AG04450 (cell line): ENCODE results near the gene GEMIN8. TPM values are rescaled to one million over a fixed set of nuclear protein-coding genes. Genes with fewer than 3 reads are reported as not detected.

Experiments used
- CTCF ChIA-PET: fragments of 300-600, 350-600 bp; formaldehyde crosslinking; extraction: SDS; loops from one replicate; lab custom pipeline; 2022; ENCODE audit warnings: antibody characterized with exemption, inconsistent platforms; lab: Charles Lee
- POLR2A ChIA-PET: fragments of 350-600 bp; formaldehyde crosslinking; extraction: SDS; loops from one replicate; lab custom pipeline; 2021; ENCODE audit warnings: antibody characterized with exemption, inconsistent platforms; lab: Yijun Ruan, JAX
- DNase-seq: peaks from one replicate; pipeline ENCODE4 v3.0.0-alpha.2; 2011; ENCODE audit warnings: low read depth, low spot score
- H3K27ac ChIP-seq: one replicate; pipeline ENCODE4 v1.5.1; 2012; ENCODE audit warnings: low read depth, low read length, control low read depth
- H3K27me3 ChIP-seq: one replicate; pipeline ENCODE4 v1.6.0; 2012; ENCODE audit warnings: low read length; ENCODE audit not compliant: control insufficient read depth, insufficient read depth
- H3K4me3 ChIP-seq: 2 replicates; pipeline ENCODE4 v1.5.1; 2011; ENCODE audit warnings: mild to moderate bottlenecking, low read depth, low read length, control low read depth
- H3K9me3 ChIP-seq: 2 replicates; pipeline ENCODE4 v1.5.1; 2012; ENCODE audit warnings: low read length; ENCODE audit not compliant: control insufficient read depth, insufficient read depth
- polyA plus RNA-seq: library from polyadenylated mRNA; depleted of rRNA; stranded (reverse); fragments of >200 nt; gene quantifications from 2 replicates; pipeline ENCODE4 v1.2.3, GENCODE V29; 2011
- TF ChIP-seq, protein P1 (sequence below): IDR thresholded peaks from 2 replicates; pipeline ENCODE4 v1.5.1; 2011; ENCODE audit warnings: low read depth, low read length, control low read depth, inconsistent platforms

GEMIN8 gene
- polyA plus RNA-seq, 1 experiment = 22.1 TPM

DNA sequence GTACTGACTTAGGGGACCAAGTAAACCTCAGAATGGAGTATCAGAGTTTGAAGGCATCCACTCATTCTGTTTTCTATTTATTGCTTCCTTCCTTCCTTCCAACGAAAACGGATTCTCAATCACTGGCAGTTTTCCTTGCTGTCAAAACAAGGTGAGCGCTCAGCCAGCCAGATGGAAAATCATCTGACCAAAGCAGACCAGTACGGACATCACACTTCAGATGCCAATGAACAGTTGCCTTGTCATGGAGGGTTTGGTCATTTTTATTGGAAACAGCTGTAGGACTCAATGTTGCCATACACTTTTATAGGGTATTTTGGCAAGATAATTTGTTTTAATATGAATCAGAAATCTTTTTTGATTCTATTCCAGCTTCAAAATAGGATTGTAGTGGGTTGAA lies 16.6 kb downstream of the GEMIN8 start:
- TF ChIP-seq, protein P1, sequence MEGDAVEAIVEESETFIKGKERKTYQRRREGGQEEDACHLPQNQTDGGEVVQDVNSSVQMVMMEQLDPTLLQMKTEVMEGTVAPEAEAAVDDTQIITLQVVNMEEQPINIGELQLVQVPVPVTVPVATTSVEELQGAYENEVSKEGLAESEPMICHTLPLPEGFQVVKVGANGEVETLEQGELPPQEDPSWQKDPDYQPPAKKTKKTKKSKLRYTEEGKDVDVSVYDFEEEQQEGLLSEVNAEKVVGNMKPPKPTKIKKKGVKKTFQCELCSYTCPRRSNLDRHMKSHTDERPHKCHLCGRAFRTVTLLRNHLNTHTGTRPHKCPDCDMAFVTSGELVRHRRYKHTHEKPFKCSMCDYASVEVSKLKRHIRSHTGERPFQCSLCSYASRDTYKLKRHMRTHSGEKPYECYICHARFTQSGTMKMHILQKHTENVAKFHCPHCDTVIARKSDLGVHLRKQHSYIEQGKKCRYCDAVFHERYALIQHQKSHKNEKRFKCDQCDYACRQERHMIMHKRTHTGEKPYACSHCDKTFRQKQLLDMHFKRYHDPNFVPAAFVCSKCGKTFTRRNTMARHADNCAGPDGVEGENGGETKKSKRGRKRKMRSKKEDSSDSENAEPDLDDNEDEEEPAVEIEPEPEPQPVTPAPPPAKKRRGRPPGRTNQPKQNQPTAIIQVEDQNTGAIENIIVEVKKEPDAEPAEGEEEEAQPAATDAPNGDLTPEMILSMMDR = no peak
- Histone ChIP-seq H3K27ac (no peak overlapping the region), H3K4me3 (no peak overlapping the region), H3K27me3 (no peaks in the 10 kb centered on the region), H3K9me3 (no peaks in the 10 kb centered on the region)
- ChIA-PET CTCF (no interaction called here), POLR2A (no interaction called here)
- no peak for DNase-seq

DNA sequence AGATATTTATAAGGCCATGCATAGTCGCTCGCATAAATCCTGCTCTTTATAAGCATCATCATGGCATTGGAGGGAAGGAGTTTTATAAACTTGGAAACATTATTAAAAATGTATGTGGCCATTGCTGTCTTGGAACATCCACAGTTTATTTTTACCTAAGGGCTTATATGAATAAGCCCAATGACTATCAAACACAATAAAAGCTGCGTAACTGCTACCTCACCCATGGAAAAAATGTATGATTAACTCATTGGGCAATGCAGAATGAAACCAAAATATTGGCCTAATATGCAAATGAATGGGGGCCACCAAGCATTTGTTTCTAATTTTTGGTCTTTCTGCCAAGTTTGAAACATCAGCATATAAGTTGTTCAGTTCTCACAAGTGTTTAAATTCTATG lies 19.1 kb downstream of the GEMIN8 start:
- H3K9me3 ChIP-seq = no peaks in the 10 kb centered on the region
- H3K4me3 ChIP-seq = no peak overlapping the region
- no peaks in the 10 kb centered on the region for H3K27me3 ChIP-seq
- ChIA-PET POLR2A (no interaction called here), CTCF (no interaction called here)
- TF ChIP-seq, protein P1 = no peak
- no peak overlapping the region for H3K27ac ChIP-seq
- no peak for DNase-seq

DNA sequence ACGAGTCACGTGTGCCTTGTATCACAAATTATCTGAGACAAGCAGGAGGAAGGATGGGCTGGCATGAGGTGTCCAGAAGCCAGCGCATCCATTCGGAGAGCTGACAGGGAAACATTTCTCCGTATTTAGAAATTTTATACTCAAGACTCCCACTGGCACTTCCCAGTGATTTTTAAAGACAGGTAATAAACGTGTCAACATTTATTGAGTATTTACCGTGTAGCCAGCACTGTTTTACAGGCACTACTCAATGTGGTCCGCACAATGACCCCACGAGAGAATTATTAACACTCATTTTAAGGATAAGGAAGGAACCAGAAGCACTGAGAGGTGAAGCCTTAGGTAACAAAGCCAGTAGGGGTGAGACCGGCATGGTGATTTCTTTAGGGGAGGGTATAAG lies 23.2 kb downstream of the GEMIN8 start:
- Histone ChIP-seq H3K9me3 (no peaks in the 10 kb centered on the region), H3K4me3 (no peak overlapping the region), H3K27ac (no peak overlapping the region), H3K27me3 (no peaks in the 10 kb centered on the region)
- ChIA-PET POLR2A (no interaction called here), CTCF (no interaction called here)
- no peak for DNase-seq
- TF ChIP-seq, protein P1 = no peak

DNA sequence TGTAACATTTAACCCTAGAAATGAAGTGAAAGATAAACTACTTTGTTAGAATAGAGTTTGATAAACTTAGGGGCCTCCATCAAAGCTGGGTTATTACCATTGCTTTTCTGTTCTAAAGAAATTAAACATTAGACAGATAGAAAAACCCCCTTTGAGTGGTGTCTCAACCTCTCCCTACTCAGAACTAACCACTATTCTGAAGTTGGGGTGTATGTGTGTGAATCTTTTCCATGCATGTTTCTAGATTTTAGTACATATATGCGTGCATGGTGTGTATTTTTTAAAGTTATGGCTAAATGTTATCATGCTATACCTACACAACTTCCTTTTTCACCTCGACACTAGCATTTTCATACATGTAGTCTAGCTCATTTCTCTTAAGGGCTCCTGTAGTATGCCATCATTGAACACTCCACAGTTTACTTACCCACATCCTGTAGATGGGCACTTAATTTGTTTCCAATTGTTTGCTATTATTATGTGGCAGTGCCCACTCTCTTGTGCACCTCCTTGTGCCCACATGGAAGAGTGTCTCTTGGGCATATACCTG lies 25.7 kb downstream of the GEMIN8 start:
- ChIA-PET CTCF (no interaction called here), POLR2A (no interaction called here)
- Histone ChIP-seq H3K27me3 (no peaks in the 10 kb centered on the region), H3K9me3 (no peaks in the 10 kb centered on the region), H3K27ac (no peak overlapping the region), H3K4me3 (no peak overlapping the region)
- TF ChIP-seq, protein P1 = no peak
- DNase-seq = no peak

DNA sequence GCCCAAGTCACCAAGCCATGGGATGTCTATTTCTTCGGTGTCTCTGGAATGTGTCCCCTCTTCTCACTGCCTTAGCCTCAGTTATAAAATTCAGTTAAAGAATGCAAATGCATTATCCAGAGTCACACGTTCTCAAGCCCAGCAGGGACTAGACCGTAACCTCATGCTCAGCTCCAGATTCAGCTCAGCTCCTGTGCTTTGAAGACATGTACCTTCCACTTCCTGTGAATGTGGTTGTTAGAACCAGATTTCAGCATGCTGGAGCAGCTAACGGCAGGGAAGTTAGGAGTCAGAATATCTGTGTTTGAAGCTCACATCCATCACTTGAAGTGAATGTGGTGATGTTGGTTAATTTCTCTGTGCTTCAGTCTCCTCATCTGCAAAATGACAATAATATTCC lies 26.7 kb downstream of the GEMIN8 start:
- TF ChIP-seq, protein P1 = no peak
- Histone ChIP-seq H3K27me3 (no peaks in the 10 kb centered on the region), H3K27ac (no peak overlapping the region), H3K9me3 (no peaks in the 10 kb centered on the region), H3K4me3 (no peak overlapping the region)
- ChIA-PET POLR2A (no interaction called here), CTCF (no interaction called here)
- no peak for DNase-seq
